HG03196 (cell line): Measurements from ENCODE around the gene OR9G4.

ENCODE experiments used
- ATAC-seq: cut with Tn5 transposase; IDR thresholded peaks from one replicate; pipeline ENCODE4 v1.9.1; 2021; ENCODE audit not compliant: unreplicated experiment

OR9G4 gene

DNA sequence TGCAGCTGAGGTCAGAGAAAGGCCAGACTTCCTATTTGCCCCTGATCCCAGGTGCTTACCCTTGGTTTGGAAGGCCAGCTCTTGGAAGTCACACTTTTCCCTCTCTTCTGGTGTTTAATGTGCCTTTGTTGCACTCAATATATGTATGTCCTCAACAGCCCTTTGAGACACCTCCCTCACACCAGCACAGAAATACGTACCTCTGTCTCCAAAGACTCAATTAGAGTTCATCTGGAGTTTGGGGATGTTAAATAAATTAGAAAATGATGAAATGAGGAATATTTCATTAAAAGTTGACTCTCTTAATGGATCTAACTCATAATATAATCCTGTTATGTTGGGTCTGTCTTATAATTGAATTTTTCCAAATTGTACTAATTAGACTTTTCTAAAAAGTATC, at the start of gene OR9G4:
Gene OR9G4, minus strand, starts transcription at position 101 of the 400 bp plus-strand sequence. CDS start 4,931 bp downstream, outside the sequence.
- ATAC-seq: no peak

DNA sequence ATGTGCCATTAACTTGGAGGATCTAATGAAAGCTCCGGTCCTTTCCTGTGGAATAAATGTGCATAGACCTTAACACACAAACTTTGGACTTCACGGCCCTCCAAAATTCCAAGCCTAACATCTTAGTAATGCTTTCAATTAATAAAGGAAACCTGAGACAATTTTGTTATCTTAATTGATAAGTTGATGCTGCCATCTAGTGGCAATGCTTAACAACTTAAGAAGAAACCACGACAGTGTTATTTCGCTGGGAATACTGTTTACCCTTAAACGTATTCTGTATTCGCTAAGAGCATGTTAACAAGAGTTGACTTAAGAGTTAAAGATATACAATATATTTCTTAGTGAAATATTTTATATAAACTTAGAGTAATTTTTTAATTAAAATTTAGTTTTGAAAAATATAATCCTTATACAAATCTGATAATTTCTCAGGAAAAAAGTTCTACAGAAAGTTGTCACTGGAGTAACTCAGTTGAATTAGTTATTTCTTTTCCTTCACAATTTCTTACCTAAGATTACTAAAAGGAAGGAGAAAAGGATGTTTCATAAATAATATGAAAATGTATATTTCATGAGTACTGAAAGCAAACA, 35.0 kb upstream of the OR9G4 start:
- ATAC-seq: no peak

DNA sequence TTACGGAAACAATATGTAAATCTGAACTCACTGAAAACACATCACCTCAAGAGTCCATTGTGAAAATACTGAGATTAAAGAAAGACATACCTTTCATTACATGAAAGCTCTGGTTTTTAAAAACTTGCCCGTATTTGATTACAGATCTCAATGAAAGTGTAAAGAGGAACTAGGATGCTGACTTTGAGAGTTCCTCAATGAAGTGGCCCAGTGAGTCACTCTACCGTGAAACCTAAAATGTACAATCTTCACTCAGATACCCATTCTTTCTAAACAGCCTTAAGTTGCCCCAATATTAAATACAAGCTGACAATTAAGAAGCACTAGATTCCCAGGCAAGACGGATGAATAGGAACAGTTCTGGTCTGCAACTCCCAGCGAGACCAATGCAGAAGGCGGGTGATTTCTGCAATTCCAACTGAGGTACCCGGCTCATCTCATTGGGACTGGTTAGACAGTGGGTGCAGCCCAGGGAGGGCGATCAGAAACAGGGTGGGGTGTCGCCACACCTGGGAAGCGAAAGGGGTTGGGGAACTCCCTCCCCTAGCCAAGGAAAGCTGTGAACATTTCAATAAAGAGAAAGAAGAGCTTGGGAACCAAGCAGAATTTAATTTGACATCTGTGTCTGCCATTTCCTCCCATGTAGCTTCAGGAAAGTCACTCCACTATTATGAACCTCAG, 33.8 kb upstream of the OR9G4 start:
- peak; percentile 62 for ATAC-seq

GRCh38 chr11:56776809-56777208, 28.3 kb upstream of the OR9G4 start:
- ATAC-seq: no peak

DNA sequence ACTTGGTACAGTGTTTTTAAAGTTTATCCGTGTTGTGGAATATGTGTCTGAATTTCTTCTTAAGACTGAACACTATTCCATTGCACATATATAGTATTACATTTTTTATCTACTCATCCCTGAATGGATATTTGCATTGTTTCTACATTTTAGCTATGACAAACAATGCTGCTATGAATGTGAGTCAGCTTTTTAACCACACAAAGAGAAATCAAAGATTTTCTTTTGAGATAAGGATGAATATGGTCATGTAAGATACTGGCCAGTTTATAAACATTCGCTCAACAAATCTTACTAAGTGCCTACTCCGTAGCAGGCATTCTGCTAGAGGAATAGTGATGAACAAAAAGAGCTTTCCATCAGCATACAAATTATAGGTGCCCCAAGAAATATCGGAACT, 16.5 kb upstream of the OR9G4 start:
- ATAC-seq: no peak

GRCh38 chr11:56751480-56751879, 3.0 kb upstream of the OR9G4 start:
- ATAC-seq: no peak

DNA sequence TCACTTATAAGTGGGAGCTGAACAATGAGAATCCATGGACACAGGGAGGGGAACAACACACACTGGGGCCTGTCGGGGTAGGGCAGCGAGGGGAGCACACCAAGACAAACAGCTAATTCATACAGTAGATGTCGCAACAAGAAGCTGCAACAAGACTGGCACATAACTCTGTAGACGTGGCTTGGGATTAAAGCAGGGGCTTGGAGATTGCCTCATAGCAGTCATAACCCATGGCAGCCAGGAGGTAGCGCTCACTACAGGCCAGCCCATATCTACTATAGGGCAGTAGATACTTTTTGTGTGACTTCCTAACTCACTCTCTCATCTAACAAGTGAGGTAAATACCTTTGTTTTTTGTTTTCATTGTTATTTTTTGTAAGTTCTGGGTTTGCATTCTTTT, 1.7 kb upstream of the OR9G4 start:
- ATAC-seq: no peak

DNA sequence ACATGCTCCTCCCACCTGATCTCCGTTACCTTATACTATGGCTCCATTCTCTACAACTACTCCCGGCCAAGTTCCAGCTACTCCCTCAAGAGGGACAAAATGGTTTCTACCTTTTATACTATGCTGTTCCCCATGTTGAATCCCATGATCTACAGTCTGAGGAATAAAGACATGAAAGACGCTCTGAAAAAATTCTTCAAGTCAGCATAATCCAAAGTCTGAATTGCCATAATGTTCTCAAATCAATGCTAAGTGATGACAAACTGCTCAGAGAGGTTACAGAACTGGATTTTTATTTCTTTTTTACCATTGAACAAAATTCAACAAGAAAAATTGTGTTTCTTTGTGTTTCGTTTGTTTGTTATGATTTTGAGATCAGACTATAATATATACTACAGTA, 7.6 kb downstream of the OR9G4 start:
- no peak for ATAC-seq

GRCh38 chr11:56740107-56740506, 8.4 kb downstream of the OR9G4 start:
- no peak for ATAC-seq

- ATAC-seq: no peak
Measured at GRCh38 chr11:56720513-56720912, 28.0 kb downstream of the OR9G4 start.

DNA sequence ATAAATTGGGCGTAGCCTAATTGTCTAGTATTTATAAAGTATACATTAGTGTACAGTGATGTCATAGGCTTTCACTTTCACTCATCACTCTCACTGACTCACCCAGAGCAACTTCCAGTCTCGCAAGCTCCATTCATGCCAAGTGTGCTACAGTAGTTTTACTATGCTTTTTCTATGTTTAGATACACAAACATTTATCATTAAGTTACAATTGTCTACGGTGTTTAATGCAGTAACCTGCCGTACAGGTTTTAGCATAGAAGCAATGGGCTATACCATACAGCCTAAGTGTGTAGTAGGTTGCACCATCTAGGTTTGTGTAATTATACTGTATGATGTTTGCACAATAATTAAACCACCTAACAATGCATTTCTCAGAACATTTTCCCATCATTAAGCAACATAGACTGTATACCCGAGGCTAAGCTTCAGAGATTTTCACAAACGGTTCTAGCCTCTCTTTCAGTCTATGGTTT, 32.1 kb downstream of the OR9G4 start:
- no peak for ATAC-seq

- no peak for ATAC-seq
Measured at GRCh38 chr11:56714206-56714605, 34.3 kb downstream of the OR9G4 start.

DNA sequence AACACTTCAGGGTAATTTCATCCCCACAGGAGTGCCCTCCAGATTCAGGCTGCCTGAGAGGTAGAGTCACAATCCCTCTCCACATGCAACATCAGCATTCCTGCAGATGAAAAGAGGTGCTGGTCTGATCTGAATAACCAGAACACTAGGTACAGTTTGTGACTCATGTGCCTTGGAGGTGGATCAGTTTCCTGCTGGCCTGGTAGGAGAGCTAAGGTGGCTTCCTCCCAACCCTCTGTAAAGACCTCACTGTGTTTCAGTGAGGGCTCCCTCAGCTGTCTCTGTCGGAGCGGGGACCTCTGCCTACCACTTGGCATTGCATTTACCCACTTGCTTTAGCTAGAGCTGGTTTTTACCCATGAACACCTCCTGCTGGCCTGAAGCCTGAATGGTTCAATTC, 42.0 kb downstream of the OR9G4 start:
- no peak for ATAC-seq

DNA sequence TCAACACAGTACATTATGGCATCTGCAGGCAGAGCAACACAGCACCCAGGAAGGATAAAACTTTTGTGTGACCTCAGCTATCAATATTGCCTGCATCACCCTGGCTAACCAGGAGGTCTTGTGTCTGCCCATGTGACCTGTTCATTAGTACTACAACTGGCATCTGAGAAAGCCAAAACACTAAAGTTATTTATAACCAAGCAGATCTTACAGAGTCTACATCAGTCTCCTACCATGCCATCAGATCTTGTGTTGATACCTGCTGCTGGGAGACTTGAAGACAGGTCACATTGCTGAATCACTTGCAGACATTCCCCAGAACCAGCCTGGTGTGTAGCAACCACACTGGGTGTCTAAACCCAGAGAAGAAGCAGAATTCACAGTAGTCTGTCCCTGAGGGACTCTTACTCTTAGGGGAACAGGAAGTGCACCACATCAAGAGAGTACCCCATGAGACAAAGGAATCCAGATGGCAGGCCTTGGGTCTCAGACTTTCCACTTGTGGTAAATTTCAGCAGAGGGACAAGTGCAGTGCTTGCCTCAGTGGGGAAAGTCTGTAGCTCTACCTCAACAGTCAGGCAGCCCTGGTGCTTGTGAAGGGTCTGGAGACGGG, 42.6 kb downstream of the OR9G4 start:
- ATAC-seq: no peak

- ATAC-seq: no peak
Measured at GRCh38 chr11:56700914-56701485, 47.5 kb downstream of the OR9G4 start.

DNA sequence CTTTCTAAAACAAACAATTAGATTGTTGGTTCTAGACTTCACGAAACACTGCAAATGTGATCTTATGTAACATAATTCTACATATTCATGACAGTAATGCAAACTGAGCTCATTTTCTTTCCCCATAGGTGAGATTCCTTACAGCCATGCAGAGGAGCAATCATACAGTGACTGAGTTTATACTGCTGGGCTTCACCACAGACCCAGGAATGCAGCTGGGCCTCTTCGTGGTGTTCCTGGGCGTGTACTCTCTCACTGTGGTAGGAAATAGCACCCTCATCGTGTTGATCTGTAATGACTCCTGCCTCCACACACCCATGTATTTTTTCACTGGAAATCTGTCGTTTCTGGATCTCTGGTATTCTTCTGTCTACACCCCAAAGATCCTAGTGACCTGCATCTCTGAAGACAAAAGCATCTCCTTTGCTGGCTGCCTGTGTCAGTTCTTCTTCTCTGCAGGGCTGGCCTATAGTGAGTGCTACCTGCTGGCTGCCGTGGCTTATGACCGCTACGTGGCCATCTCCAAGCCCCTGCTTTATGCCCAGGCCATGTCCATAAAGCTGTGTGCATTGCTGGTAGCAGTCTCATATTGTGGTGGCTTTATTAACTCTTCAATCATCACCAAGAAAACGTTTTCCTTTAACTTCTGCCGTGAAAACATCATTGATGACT, 48.1 kb downstream of the OR9G4 start:
- ATAC-seq: no peak

DNA sequence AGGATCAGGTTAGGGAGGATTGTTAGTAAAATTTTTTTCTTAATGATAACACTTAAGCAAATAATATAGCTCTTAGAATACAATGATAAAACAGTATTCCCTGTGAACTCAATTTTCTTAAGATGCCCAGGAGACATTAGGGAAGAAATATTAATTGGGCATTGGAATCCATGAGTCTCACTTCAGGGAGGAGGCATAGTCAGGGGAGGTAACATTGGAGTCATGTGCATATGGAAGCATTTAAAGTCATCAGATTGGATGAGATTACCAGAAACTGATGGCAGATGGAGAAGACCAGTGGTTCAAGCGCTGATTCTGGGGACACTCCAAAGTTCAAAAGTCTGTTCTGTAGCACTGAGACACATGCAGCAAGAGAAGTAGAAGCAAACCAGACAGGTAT, 49.7 kb downstream of the OR9G4 start, which contains the start of gene OR9G1:
Gene OR9G1, plus strand, starts transcription at position 301 of the 400 bp plus-strand sequence. CDS start 1,293 bp downstream, outside the sequence.
- no peak for ATAC-seq

- ATAC-seq: no peak
Measured at GRCh38 chr11:56693428-56693827, 55.1 kb downstream of the OR9G4 start.
